DMS153 (cell line): Measurements from ENCODE around the gene SLC17A6.

ENCODE experiments used
- DNase-seq: peaks from one replicate; lab custom pipeline; 2025; lab: John Stamatoyannopoulos, UW

Gene SLC17A6

GRCh38 chr11:22337596-22338485 is at the start of gene SLC17A6:
TSS of gene SLC17A6 (plus strand) at chr11:22338381. CDS start at chr11:22338534, 153 bp downstream.
- DNase-seq = no peak

GRCh38 chr11:22302368-22302767 is 35.8 kb upstream of the SLC17A6 start:
- DNase-seq = no peak

- DNase-seq = peak; percentile 17
These were observed 33.7 kb upstream of the SLC17A6 start for GRCh38 chr11:22304337-22304961.

GRCh38 chr11:22317656-22318055 is 20.5 kb upstream of the SLC17A6 start:
- no peak for DNase-seq

- no peak for DNase-seq
These were observed 6.4 kb upstream of the SLC17A6 start for GRCh38 chr11:22331771-22332170.

GRCh38 chr11:22336587-22336986 is 1.6 kb upstream of the SLC17A6 start:
- no peak for DNase-seq

GRCh38 chr11:22339611-22340010 is 1.4 kb downstream of the SLC17A6 start:
- DNase-seq = no peak

GRCh38 chr11:22340235-22340634 is 2.1 kb downstream of the SLC17A6 start:
- DNase-seq = no peak

- no peak for DNase-seq
These were observed 2.8 kb downstream of the SLC17A6 start for GRCh38 chr11:22340701-22341587.

- no peak for DNase-seq
These were observed 3.4 kb downstream of the SLC17A6 start for GRCh38 chr11:22341588-22341931.

GRCh38 chr11:22342211-22343031 is 4.2 kb downstream of the SLC17A6 start:
- no peak for DNase-seq

- DNase-seq = no peak
These were observed 4.8 kb downstream of the SLC17A6 start for GRCh38 chr11:22343032-22343324.

GRCh38 chr11:22343371-22344032 is 5.3 kb downstream of the SLC17A6 start:
- no peak for DNase-seq

GRCh38 chr11:22344081-22344480 is 5.9 kb downstream of the SLC17A6 start:
- DNase-seq = no peak

GRCh38 chr11:22346282-22346681 is 8.1 kb downstream of the SLC17A6 start:
- no peak for DNase-seq

GRCh38 chr11:22347857-22348487 is 9.8 kb downstream of the SLC17A6 start:
- DNase-seq = no peak

- DNase-seq = no peak
These were observed 11.3 kb downstream of the SLC17A6 start for GRCh38 chr11:22349491-22349890.

GRCh38 chr11:22359295-22359694 is 21.1 kb downstream of the SLC17A6 start:
- DNase-seq = no peak

- DNase-seq = no peak
These were observed 33.0 kb downstream of the SLC17A6 start for GRCh38 chr11:22371160-22371559.

GRCh38 chr11:22387126-22387525 is 48.9 kb downstream of the SLC17A6 start:
- DNase-seq = no peak
